Keratinocyte (primary cell): ENCODE results near the gene C14orf119.

Experiments used
- EZH2 ChIP-seq: IDR thresholded peaks from one replicate; pipeline ENCODE4 v1.6.1; 2012; ENCODE audit warnings: inconsistent platforms, mild to moderate bottlenecking, low read length, moderate library complexity
- TF ChIP-seq, protein P1 (sequence below), 3 experiments: IDR thresholded peaks in 1 of 3; conservative IDR thresholded peaks in 1 of 3; optimal IDR thresholded peaks in 1 of 3; 2 replicates in 2 of 3; 3 replicates in 1 of 3; pipeline versions ENCODE3 to v1.5.1; 2011; ENCODE audit warnings: low read length in 3 of 3, mild to moderate bottlenecking in 3 of 3, moderate library complexity in 2 of 3, control low read depth in 1 of 3, inconsistent platforms in 1 of 3; ENCODE audit not compliant: insufficient read depth in 2 of 3; ENCODE audit errors: extremely low read depth in 1 of 3

DNA sequence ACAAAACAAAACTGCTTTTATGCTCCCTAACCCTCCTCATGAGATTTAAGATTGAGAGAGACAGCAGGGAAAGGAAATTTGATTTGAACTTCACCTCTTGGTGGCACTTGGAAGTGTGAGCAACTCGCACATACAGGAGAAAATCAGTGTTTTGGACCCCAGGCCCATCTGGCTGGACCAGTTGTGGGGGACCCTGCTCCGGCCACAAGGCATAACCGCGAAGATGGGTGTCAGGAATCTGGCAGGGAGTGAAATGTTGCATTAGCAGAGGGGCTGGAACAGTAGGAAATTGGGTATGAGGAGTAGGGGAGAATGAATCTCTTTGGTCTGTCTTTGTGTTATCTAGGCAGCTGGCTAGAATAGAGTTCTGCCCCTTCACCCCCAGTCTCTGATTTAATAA is 8.3 kb downstream of the C14orf119 start:
- no peak for TF ChIP-seq EZH2
- TF ChIP-seq, protein P1, sequence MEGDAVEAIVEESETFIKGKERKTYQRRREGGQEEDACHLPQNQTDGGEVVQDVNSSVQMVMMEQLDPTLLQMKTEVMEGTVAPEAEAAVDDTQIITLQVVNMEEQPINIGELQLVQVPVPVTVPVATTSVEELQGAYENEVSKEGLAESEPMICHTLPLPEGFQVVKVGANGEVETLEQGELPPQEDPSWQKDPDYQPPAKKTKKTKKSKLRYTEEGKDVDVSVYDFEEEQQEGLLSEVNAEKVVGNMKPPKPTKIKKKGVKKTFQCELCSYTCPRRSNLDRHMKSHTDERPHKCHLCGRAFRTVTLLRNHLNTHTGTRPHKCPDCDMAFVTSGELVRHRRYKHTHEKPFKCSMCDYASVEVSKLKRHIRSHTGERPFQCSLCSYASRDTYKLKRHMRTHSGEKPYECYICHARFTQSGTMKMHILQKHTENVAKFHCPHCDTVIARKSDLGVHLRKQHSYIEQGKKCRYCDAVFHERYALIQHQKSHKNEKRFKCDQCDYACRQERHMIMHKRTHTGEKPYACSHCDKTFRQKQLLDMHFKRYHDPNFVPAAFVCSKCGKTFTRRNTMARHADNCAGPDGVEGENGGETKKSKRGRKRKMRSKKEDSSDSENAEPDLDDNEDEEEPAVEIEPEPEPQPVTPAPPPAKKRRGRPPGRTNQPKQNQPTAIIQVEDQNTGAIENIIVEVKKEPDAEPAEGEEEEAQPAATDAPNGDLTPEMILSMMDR (optimal IDR thresholded peaks at IDR 0.05 in 1 of 3, IDR thresholded peaks at IDR 0.05 in 1 of 3, conservative IDR thresholded peaks at IDR 0.05 in 1 of 3; ENCODE audit: extremely low read depth in 1 of 3, insufficient read depth in 2 of 3, low read length in 3 of 3): no peak
